Neural cell (in vitro differentiated cells): Measurements from ENCODE around the gene TNFSF11. TPM values are rescaled to one million over a fixed set of nuclear protein-coding genes. Genes with fewer than 3 reads are reported as not detected.

ENCODE experiments used
- H2AFZ ChIP-seq: fragments of 200-600, 300-800 bp; sonication (generic), shearing (Covaris generic); 2 replicates; pipeline ENCODE4 v1.6.0; 2014; ENCODE audit warnings: low read depth, mild to moderate bottlenecking, antibody characterized with exemption, low read length, moderate library complexity
- H3F3A ChIP-seq: fragments of 200-600 bp; shearing (Covaris generic); 2 replicates; pipeline ENCODE4 v1.6.1; 2016; ENCODE audit warnings: mild to moderate bottlenecking, moderate library complexity, mixed read lengths, antibody characterized with exemption, low read length; ENCODE audit not compliant: insufficient read depth, poor library complexity, severe bottlenecking
- H3K27ac ChIP-seq: fragments of 200-600, 300-800 bp; sonication (generic), shearing (Covaris generic); 2 replicates; pipeline ENCODE4 v1.5.1; 2014; ENCODE audit warnings: mild to moderate bottlenecking, low read length, moderate library complexity
- H3K27me3 ChIP-seq: fragments of 300-800, 200-600 bp; sonication (generic), shearing (Covaris generic); 2 replicates; pipeline ENCODE4 v1.6.0; 2014; ENCODE audit warnings: mild to moderate bottlenecking, low read depth, low read length, moderate library complexity; ENCODE audit not compliant: insufficient read depth
- H3K36me3 ChIP-seq: fragments of 300-800, 200-600 bp; sonication (generic), shearing (Covaris generic); 2 replicates; pipeline ENCODE4 v1.5.1; 2014; ENCODE audit warnings: mild to moderate bottlenecking, antibody characterized with exemption, low read length, moderate library complexity; ENCODE audit not compliant: insufficient read depth
- H3K4me2 ChIP-seq: fragments of 300-800, 200-600 bp; sonication (generic), shearing (Covaris generic); 2 replicates; pipeline ENCODE4 v1.6.0; 2014; ENCODE audit warnings: mild to moderate bottlenecking, low read length
- H3K4me3 ChIP-seq: fragments of 300-800, 200-600 bp; sonication (generic), shearing (Covaris generic); 2 replicates; pipeline ENCODE4 v1.5.1; 2014; ENCODE audit warnings: mild to moderate bottlenecking, low read length, moderate library complexity
- H3K79me2 ChIP-seq: fragments of 200-600 bp; shearing (Covaris generic); replicated peaks from 2 replicates; pipeline ENCODE4 v1.6.0; 2014; ENCODE audit warnings: mild to moderate bottlenecking, low read length, moderate library complexity; ENCODE audit not compliant: insufficient read depth
- H3K9ac ChIP-seq: fragments of 300-800, 200-600 bp; sonication (generic), shearing (Covaris generic); 2 replicates; pipeline ENCODE4 v1.6.1; 2016; ENCODE audit warnings: mild to moderate bottlenecking, low read length, mixed read lengths
- H3K9me2 ChIP-seq: fragments of 200-600 bp; shearing (Covaris generic); 2 replicates; pipeline ENCODE4 v1.6.1; 2016; ENCODE audit warnings: mild to moderate bottlenecking, low read length, mixed read lengths; ENCODE audit not compliant: insufficient read depth
- H3K9me3 ChIP-seq: fragments of 200-600, 300-800 bp; sonication (generic), shearing (Covaris generic); 2 replicates; pipeline ENCODE4 v1.6.1; 2016; ENCODE audit warnings: mild to moderate bottlenecking, mixed run types, low read length, moderate library complexity, mixed read lengths
- H4K20me1 ChIP-seq: fragments of 200-600 bp; shearing (Covaris generic); 2 replicates; pipeline ENCODE4 v1.6.1; 2016; ENCODE audit warnings: mild to moderate bottlenecking, mixed run types; ENCODE audit not compliant: insufficient read depth
- EP300 ChIP-seq: fragments of 450-650 bp; conservative IDR thresholded peaks from 2 replicates; pipeline ENCODE4 v1.6.1; 2014; ENCODE audit warnings: antibody characterized with exemption, mild to moderate bottlenecking, moderate library complexity; ENCODE audit not compliant: poor library complexity, severe bottlenecking
- EZH2 ChIP-seq: fragments of 200-600, 300-800 bp; shearing (Covaris generic), sonication (generic); IDR thresholded peaks from 2 replicates; pipeline ENCODE4 v1.6.1; 2014; ENCODE audit warnings: antibody characterized with exemption, low read length, borderline replicate concordance, mild to moderate bottlenecking; ENCODE audit not compliant: insufficient read depth, poor library complexity, severe bottlenecking
- MXI1 ChIP-seq: fragments of 450-650 bp; conservative IDR thresholded peaks from 2 replicates; pipeline ENCODE4 v1.6.1; 2014; ENCODE audit warnings: antibody characterized with exemption, mild to moderate bottlenecking; ENCODE audit not compliant: poor library complexity, severe bottlenecking
- POLR2AphosphoS5 ChIP-seq: IDR thresholded peaks from 2 replicates; pipeline ENCODE4 v1.6.1; 2012
- RAD21 ChIP-seq: fragments of 450-650 bp; conservative IDR thresholded peaks from 2 replicates; pipeline ENCODE4 v1.6.1; 2014; ENCODE audit warnings: antibody characterized with exemption, mild to moderate bottlenecking, moderate library complexity
- SMC3 ChIP-seq: fragments of 450-650 bp; conservative IDR thresholded peaks from 2 replicates; pipeline ENCODE4 v1.6.1; 2014; ENCODE audit warnings: antibody characterized with exemption, mild to moderate bottlenecking, moderate library complexity; ENCODE audit not compliant: poor library complexity
- TAF1 ChIP-seq: IDR thresholded peaks from 2 replicates; pipeline ENCODE4 v1.6.1; 2012; ENCODE audit warnings: low read depth
- polyA plus RNA-seq: library from polyadenylated mRNA; depleted of rRNA; stranded (reverse); fragments of >200 nt; gene quantifications from 2 replicates; pipeline ENCODE4 v1.2.3, GENCODE V29; 2014
- TF ChIP-seq, protein P1 (sequence below): fragments of 450-650 bp; IDR thresholded peaks from 2 replicates; pipeline ENCODE4 v1.5.1; 2014; ENCODE audit warnings: antibody characterized with exemption, mild to moderate bottlenecking, moderate library complexity; ENCODE audit not compliant: poor library complexity, severe bottlenecking
- TF ChIP-seq, protein P2 (sequence below): IDR thresholded peaks from 2 replicates; pipeline ENCODE4 v1.6.1; 2012; ENCODE audit warnings: borderline replicate concordance

Gene TNFSF11
- polyA plus RNA-seq, 1 donor from 2014 or later = not detected

DNA sequence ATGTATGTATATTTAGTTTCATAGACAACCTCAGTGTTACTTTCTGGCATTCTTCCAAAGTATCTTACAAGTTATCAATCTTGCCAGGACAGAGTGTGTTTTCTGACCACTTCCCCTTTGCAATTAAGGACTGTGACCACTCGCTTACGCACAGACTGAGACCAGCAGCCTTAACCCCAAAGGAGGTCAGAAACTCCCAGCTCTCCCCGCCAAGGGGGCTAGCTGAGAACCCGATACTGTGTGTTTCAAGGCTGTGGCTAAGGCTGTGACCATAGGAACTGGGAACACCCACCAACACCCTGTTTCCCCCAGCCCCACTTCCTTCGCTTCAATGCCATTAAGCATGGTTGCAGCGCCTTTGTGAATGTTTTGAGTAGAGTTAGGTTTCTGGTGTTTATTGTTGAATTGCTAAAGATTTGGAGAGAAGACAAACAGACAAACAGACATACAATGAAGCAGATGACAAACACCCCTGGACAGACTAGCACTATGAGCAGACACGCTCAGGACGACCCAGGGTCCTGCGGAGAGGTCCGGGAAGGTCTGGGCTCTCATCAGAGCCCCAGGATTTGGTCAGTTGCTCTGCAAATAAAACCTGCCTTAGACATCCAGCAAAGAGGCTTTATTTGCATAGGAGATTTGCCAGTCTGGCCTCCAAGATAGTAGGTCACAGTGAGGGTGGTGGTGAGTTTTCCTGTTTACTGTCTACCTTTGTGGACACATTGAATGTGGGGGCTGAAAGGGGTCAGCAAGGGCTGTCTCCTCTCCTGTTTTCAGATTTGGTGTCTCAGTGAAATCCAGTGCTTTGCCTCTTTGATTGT lies 25.0 kb upstream of the TNFSF11 start:
- TF ChIP-seq POLR2AphosphoS5 = no peak
- TF ChIP-seq EZH2 = no peak
- TF ChIP-seq, protein P1, sequence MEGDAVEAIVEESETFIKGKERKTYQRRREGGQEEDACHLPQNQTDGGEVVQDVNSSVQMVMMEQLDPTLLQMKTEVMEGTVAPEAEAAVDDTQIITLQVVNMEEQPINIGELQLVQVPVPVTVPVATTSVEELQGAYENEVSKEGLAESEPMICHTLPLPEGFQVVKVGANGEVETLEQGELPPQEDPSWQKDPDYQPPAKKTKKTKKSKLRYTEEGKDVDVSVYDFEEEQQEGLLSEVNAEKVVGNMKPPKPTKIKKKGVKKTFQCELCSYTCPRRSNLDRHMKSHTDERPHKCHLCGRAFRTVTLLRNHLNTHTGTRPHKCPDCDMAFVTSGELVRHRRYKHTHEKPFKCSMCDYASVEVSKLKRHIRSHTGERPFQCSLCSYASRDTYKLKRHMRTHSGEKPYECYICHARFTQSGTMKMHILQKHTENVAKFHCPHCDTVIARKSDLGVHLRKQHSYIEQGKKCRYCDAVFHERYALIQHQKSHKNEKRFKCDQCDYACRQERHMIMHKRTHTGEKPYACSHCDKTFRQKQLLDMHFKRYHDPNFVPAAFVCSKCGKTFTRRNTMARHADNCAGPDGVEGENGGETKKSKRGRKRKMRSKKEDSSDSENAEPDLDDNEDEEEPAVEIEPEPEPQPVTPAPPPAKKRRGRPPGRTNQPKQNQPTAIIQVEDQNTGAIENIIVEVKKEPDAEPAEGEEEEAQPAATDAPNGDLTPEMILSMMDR = no peak
- no peak for TF ChIP-seq TAF1
- TF ChIP-seq MXI1 = no peak
- TF ChIP-seq RAD21 = no peak
- no peak for TF ChIP-seq SMC3
- TF ChIP-seq, protein P2, sequence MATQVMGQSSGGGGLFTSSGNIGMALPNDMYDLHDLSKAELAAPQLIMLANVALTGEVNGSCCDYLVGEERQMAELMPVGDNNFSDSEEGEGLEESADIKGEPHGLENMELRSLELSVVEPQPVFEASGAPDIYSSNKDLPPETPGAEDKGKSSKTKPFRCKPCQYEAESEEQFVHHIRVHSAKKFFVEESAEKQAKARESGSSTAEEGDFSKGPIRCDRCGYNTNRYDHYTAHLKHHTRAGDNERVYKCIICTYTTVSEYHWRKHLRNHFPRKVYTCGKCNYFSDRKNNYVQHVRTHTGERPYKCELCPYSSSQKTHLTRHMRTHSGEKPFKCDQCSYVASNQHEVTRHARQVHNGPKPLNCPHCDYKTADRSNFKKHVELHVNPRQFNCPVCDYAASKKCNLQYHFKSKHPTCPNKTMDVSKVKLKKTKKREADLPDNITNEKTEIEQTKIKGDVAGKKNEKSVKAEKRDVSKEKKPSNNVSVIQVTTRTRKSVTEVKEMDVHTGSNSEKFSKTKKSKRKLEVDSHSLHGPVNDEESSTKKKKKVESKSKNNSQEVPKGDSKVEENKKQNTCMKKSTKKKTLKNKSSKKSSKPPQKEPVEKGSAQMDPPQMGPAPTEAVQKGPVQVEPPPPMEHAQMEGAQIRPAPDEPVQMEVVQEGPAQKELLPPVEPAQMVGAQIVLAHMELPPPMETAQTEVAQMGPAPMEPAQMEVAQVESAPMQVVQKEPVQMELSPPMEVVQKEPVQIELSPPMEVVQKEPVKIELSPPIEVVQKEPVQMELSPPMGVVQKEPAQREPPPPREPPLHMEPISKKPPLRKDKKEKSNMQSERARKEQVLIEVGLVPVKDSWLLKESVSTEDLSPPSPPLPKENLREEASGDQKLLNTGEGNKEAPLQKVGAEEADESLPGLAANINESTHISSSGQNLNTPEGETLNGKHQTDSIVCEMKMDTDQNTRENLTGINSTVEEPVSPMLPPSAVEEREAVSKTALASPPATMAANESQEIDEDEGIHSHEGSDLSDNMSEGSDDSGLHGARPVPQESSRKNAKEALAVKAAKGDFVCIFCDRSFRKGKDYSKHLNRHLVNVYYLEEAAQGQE = no peak
- TF ChIP-seq EP300 = no peak
- Histone ChIP-seq H3K9ac (no peak overlapping the region), H3K36me3 (no peaks in the 10 kb centered on the region), H3K79me2 (no peaks in the 10 kb centered on the region), H3K4me3 (no peak overlapping the region), H3K4me2 (no peak overlapping the region), H3K27ac (no peak overlapping the region), H3K9me3 (no peaks in the 10 kb centered on the region), H4K20me1 (no peaks in the 10 kb centered on the region), H3F3A (no peaks in the 10 kb centered on the region), H2AFZ (no peak overlapping the region), H3K27me3 (no peaks in the 10 kb centered on the region), H3K9me2 (no peaks in the 10 kb centered on the region)

DNA sequence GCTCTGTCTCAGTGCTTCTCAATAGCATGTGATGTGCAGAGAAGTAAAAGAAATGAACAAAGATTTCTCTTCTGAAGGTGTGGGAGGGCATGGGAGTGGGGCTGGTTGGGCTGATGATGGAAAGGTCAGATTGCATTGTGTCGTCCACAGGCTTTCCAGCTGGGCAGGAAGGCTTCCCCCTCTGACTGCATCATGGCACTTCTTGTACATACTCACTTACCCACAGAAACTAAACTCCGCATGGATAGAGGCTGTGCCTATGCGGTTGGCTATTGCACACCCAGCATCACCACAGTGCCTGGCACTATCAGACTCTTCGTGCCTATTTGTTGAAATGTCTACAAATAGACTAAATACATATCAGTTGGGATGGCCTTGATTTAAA lies 24.4 kb upstream of the TNFSF11 start:
- no peaks in the 10 kb centered on the region for H3K9me3 ChIP-seq
- H4K20me1 ChIP-seq = no peaks in the 10 kb centered on the region
- H3K4me2 ChIP-seq = no peak overlapping the region
- H3K79me2 ChIP-seq = no peaks in the 10 kb centered on the region
- H2AFZ ChIP-seq = no peak overlapping the region
- H3K9ac ChIP-seq = no peak overlapping the region
- no peak overlapping the region for H3K27ac ChIP-seq
- H3K9me2 ChIP-seq = no peaks in the 10 kb centered on the region
- no peaks in the 10 kb centered on the region for H3K36me3 ChIP-seq
- H3K4me3 ChIP-seq = no peak overlapping the region
- TF ChIP-seq SMC3 (no peak), RAD21 (no peak), POLR2AphosphoS5 (no peak), TAF1 (no peak), EZH2 (no peak), EP300 (no peak), MXI1 (no peak)
- TF ChIP-seq, protein P2 = no peak
- TF ChIP-seq, protein P1 = no peak
- no peaks in the 10 kb centered on the region for H3F3A ChIP-seq
- H3K27me3 ChIP-seq = no peaks in the 10 kb centered on the region
